H7 (cell line): ENCODE measurements around the gene TTC12. TPM values are rescaled to one million over a fixed set of nuclear protein-coding genes. Genes with fewer than 3 reads are reported as not detected.
A peak's percentile ranks its signal among the peaks of the same experiment; 100 is the strongest.
"Not testable (repeated sequence)": the region's sequence is repeated elsewhere in the genome, so short reads cannot be mapped to it uniquely, and the experiment has no call there.

ENCODE experiments used
- DNase-seq: peaks from one replicate; pipeline ENCODE4 v3.0.0; 2012
- H3K27me3 ChIP-seq: 2 replicates; pipeline ENCODE4 v1.6.0; 2011; ENCODE audit warnings: mild to moderate bottlenecking, low read length; ENCODE audit not compliant: control insufficient read depth, insufficient read depth
- H3K36me3 ChIP-seq: replicated peaks from 2 replicates; pipeline ENCODE4 v1.5.1; 2011; ENCODE audit warnings: low read length; ENCODE audit not compliant: control insufficient read depth, insufficient read depth
- H3K4me3 ChIP-seq: 2 replicates; pipeline ENCODE4 v1.5.1; 2011; ENCODE audit warnings: low read depth, mild to moderate bottlenecking, control low read depth, low read length, moderate library complexity; ENCODE audit not compliant: insufficient read depth
- total RNA-seq: library from RNA; depleted of rRNA; stranded (reverse); fragments of >200 nt; shearing (Covaris generic); gene quantifications from 2 replicates; pipeline ENCODE4 v1.2.3, GENCODE V29; 2014

TTC12 gene
- total RNA-seq, 1 experiment from 2014 or later: 10.3 TPM

DNA sequence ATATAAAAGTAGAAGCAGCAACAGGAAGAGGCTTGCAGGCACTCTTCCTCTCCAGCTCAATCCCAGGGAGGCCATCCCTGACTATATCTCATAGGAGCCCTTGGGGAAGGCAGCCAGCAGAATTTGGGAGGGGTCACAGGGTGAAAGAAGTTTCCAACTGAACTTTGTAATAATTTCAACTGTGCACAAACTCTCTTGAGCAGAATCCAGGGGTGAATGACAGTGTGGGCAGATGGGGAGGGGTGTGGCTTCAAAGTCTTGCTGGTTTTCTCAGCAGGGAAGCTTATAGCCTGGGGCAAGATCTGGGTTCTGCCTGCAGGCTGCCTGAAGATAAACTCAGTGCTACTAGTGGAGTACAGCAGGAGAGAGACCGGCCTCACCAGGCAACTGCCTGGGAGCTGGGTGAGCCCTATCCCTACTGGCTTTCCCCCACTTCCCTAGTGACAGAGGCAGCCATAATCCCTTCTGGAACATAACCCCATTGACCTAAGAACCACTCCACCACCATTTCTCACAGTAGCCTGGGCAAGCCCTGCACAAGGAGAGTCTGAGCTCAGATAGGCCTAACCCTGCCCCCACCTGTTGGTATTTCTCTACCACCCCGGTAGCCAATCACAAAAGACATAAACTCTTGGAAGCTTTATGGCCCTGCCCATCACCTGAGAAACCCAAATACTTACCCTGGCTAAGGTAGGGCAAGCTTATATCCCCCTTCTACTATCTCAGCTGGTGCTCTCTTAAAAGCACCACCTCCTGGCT is 17.8 kb upstream of the TTC12 start:
- no peaks in the 10 kb centered on the region for H3K27me3 ChIP-seq
- H3K36me3 ChIP-seq: no peaks in the 10 kb centered on the region
- no peak overlapping the region for H3K4me3 ChIP-seq
- DNase-seq: no peak

DNA sequence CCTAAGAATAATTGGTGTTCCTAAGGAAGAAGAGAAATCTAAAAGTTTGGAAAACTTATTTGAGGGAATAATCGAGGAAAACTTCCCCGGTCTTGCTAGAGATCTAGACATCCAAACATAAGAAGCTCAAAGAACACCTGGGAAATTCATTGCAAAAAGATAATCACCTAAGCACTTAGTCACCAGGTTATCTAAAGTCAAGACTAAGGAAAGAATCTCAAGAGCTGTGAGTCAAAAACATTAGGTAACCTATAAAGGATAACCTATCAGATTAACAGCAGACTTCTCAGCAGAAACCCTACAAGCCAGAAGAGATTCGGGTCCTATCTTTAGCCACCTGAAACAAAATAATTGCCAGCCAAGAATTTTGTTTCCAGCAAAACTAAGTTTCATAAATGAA is 15.9 kb upstream of the TTC12 start:
- not testable (repeated sequence) for H3K27me3 ChIP-seq, DNase-seq, H3K4me3 ChIP-seq, H3K36me3 ChIP-seq

DNA sequence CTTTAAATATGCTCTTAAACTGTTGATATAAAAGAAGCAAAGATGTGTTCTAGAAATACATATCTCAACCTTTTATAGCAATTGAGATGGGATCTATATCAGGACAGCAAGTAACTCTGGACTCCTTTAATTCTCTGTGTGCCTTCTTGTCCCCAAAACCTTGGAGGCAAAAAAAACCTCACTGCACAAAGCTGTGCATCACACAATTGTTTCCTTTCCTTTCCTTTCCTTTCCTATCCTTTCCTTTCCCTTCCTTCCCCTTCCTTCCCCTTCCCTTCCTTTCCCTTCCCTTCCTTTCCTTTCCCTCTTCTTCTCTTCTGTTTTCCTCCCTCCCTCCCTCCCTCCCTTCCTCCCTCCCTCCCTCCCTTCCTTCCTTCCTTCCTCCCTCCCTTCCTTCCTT is 9.5 kb upstream of the TTC12 start:
- Histone ChIP-seq H3K27me3 (no peaks in the 10 kb centered on the region), H3K4me3 (no peak overlapping the region), H3K36me3 (no peaks in the 10 kb centered on the region)
- DNase-seq: no peak

DNA sequence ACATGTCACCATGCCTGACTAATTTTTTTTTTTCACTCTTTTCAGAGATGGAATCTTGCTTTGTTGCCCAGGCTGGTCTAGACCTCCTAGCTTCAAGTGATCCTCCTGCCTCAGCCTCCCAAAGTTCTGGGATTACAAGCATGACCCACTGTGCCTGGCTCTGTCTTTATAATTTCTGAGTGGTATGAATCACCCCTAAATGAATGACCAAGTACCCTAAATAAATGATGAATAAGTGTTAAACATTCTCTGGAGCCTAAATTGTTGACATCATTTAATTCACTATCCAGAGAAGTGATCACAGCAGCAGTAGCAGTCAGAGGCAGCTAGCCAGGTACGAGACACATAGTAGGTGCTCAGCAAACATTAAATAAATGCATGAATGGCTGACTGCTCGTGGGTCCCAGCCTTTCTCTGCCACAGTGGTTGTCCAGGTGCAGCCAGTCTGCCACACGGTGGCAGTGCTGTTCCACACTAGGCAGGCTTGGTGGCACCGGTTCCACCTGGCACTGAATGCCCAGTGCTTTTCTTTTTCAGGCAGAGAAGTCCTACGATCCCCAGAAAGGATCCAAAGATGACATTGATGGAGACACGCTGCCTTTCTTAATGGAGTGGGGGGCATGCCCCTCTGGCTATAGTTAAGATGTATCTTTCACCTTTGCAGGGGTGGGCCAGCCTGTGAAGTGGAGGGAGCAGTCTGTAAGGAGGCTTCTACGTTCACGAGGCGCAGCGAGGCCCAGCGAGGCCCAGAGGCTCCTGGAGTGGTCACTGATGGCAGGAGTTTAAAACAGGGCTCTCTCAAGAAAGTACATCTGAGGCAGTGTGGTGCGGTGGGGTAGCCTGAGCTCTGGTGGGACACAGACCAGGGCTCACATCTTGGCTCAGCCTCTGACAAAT is 8.7 kb upstream of the TTC12 start:
- Histone ChIP-seq H3K27me3 (no peaks in the 10 kb centered on the region), H3K36me3 (no peaks in the 10 kb centered on the region), H3K4me3 (no peak overlapping the region)
- DNase-seq: peak; percentile 67

DNA sequence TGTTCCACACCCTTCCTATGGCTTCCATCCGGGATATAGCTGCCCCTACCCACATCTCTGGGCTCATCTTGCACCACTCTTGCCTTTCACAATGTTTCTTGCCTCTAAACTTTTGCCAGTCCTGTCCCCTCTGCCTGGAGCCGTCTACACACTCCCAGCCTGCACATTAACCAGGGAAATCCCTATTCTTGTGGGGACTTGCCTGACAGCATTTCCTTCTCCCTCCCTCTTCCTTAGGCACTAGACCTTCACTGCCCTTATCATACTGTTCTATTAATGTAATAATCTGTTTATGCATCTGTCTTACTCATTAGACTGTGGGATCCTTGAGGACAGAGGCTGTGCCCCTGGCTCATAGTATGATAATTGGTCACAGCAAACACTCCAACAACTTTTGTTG is 5.8 kb upstream of the TTC12 start:
- H3K27me3 ChIP-seq: no peaks in the 10 kb centered on the region
- DNase-seq: no peak
- H3K36me3 ChIP-seq: no peaks in the 10 kb centered on the region
- no peak overlapping the region for H3K4me3 ChIP-seq

DNA sequence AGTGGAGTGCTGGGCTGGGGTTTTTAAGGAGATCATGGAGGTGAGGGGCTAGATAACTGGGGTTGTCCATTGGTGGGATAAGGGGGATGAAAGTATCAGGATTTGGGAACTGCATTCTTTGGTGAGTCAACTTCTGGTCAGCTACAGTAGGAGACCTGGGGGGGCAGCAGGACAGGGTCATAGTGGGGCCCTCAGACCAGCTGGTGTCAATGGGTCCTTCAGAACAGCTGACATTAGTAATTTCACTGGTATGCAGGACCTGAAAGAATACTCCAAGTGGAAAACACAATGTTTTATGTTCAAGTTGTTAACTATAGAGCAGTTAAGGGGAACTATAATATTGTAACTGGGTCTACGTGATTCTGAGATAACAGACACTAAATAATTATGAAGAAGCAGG is 2.8 kb upstream of the TTC12 start:
- Histone ChIP-seq H3K4me3 (no peak overlapping the region), H3K36me3 (no peaks in the 10 kb centered on the region), H3K27me3 (no peaks in the 10 kb centered on the region)
- DNase-seq: no peak

DNA sequence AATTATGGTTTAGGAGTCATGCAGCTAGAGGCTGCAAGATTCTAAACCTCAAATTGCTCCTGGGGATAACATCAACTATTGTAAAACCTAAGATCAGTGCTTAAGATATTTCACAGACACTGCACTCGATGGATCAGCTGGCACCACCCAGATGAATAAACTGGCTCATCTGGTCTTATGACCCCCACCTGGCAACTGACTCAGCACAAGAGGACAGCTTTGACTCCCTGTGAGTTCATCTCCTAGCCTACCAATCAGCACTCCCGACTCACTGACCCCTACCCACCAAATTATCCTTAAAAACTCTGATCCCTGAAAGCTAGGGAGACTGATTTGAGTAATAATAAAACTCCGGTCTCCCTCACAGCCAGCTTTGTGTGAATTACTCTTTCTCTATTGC is 782 bp upstream of the TTC12 start:
- Histone ChIP-seq H3K27me3 (no peaks in the 10 kb centered on the region), H3K36me3 (no peaks in the 10 kb centered on the region; the same call in 1 of the 2 replicates), H3K4me3 (no peak overlapping the region)
- no peak for DNase-seq

DNA sequence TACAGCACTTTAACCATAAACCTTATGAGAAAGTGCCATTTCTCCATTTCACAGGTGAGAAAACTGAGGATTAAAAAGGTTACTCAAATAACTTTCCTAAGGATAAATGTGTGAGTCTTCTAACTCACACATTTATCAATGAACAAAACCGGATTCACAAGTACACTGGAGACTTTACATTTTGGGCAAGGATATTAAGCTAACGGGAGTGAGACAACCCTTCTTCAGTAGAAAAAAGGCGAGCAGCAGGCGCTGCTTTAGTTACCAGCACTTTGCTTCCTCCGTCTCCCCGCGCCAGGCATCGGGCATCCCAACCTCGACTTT is 356 bp upstream of the TTC12 start:
- H3K4me3 ChIP-seq: peak overlapping the region; percentile 28; the same call in 1 of the 2 replicates
- no peaks in the 10 kb centered on the region; the same call in 1 of the 2 replicates for H3K36me3 ChIP-seq
- DNase-seq: no peak
- H3K27me3 ChIP-seq: no peaks in the 10 kb centered on the region

DNA sequence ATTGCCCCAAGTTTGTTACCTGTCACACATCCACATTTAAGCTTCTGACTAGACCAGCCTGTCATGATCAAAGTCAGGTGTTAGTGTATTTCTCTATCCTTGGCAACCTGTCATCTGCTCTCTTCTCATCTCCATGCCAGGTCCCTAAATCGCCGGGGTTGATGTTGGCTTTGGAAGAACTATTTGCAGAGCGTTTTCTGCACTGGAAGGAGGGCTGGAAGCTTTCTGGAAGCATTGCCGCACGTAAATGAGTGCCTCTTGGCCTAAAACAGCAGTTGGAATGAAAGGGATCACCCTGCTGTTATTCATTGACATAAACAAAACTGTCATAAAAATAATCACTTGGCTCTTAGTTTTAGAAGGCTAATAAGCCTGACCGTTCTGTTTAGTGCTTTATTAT is 1.4 kb downstream of the TTC12 start:
- H3K27me3 ChIP-seq: no peaks in the 10 kb centered on the region
- no peak overlapping the region for H3K4me3 ChIP-seq
- DNase-seq: no peak

DNA sequence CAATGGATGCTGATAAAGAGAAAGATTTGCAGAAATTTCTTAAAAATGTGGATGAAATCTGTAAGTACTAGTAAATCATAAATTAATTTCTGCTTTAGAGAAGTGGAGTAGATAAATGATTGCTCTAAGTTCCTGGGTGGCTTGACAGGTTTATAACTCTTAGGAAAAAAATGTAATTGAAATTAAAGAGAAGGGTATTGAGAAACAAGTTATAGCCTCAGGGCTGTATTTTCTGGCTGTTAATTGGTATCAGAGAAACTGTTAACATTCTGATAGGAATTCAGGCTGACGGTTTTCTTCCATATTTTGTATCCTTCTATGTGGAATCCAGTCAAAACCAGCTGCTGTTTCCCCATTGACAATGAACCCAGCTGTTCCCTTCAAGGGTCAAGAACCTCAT is 1.9 kb downstream of the TTC12 start:
- Histone ChIP-seq H3K36me3 (no peaks in the 10 kb centered on the region; the same call in 1 of the 2 replicates), H3K4me3 (no peak overlapping the region), H3K27me3 (no peaks in the 10 kb centered on the region)
- no peak for DNase-seq

More for the DNA sequence above, 1.4 kb downstream of the TTC12 start:
- H3K36me3 ChIP-seq: no peaks in the 10 kb centered on the region; the same call in 1 of the 2 replicates

DNA sequence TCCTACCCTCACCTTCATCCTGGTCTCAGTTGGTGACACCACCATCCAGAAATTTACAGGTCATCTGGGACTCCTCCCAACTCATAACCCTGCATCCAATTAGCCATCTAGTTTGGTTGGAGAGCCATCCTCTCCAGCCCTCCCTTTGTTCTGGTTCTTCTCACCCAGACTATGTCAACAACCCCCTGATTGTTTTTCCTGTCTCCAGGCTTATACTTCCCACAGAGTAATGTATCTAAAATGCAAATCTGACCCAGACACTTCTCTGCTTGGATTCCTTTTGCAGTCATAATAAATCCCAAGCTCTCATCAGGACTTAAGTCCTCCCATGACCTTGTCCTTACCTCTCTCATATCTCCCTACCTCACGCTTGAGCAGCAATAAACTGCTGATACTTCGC is 3.0 kb downstream of the TTC12 start:
- no peak overlapping the region for H3K4me3 ChIP-seq

DNA sequence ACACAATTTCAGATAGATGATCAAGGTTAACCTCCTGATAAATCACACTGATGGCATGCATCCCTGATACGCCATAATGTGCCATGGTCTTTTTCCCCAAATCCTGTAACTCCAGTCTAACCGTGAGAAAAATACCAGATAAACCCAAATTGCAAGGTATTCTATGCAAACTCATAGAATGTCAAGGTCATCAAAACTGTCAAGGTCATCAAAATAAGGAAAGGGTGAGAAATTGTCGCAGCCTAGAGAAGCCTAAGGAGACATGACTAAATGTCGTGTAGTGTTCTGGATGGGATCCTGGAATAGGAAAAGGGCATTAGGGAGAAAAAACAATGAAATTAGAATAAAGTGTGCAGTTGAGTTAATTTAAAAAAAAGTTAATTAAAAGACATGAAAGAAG is 4.7 kb downstream of the TTC12 start:
- Histone ChIP-seq H3K4me3 (no peak overlapping the region), H3K27me3 (no peaks in the 10 kb centered on the region), H3K36me3 (no peaks in the 10 kb centered on the region; the same call in 1 of the 2 replicates)
- no peak for DNase-seq

More for the DNA sequence above, 3.0 kb downstream of the TTC12 start:
- Histone ChIP-seq H3K27me3 (no peaks in the 10 kb centered on the region), H3K36me3 (no peaks in the 10 kb centered on the region; the same call in 1 of the 2 replicates)
- no peak for DNase-seq

DNA sequence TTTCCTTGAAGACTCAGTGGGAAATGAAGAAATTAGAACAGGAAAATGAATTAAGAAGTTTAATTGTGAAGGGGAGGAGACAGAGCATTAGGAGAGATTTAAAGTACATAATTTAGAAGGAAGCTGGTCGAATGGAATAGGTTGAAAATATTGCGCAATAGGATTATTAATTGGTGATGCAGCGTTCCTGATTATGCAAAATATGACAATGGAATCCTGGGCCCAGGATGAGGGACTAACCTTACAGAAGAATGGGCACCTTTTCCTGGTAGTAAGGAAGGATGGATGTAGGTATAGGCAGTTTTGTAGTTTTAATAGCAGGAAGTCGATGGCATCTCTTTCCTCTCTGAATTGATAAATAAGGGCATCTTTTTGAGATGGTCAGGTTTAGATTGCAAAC is 7.8 kb downstream of the TTC12 start:
- Histone ChIP-seq H3K36me3 (no peaks in the 10 kb centered on the region; the same call in 1 of the 2 replicates), H3K4me3 (no peak overlapping the region), H3K27me3 (no peaks in the 10 kb centered on the region)
- no peak for DNase-seq

DNA sequence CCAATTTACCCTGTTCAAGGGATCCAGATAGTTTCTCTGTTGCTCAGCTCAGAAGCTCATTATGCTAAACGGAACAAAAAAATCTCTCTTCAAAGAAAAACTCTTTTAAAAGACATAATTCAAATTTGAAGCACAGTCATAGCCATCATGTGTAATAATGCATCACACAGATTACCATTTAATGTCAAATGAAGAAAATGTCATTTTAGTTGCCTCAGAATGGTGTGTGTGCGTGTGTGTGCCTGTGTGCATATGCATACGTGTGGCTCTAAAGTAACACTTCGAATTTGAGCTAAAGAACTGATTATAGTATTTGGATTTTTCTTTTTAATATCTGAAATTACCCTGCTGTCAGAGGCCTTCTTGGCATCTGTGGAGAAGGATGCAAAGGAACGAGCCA is 9.9 kb downstream of the TTC12 start:
- Histone ChIP-seq H3K36me3 (no peaks in the 10 kb centered on the region), H3K27me3 (no peaks in the 10 kb centered on the region), H3K4me3 (no peak overlapping the region)
- DNase-seq: no peak

DNA sequence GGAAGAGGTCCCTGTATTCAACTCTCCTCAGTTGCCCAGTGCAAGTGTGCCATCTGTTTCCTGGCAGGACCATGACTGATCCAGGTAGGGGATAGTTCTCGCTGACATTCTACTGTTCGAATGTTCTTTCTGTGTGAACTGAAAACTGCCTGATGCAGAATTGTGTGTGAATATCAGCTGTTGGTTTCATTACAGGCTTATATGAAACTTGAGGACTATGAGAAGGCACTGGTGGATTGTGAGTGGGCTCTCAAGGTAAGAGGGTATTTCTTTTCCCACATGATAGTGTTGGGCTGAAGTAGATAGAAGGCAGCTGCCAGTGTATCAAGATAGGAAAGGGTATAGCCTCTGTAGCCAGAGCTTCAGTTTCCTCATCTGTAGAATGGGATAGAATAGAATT is 15.3 kb downstream of the TTC12 start:
- Histone ChIP-seq H3K27me3 (no peaks in the 10 kb centered on the region), H3K36me3 (no peaks in the 10 kb centered on the region), H3K4me3 (no peak overlapping the region)
- no peak for DNase-seq
